GM23338 (cell line): Measurements from ENCODE around the gene GOLGA2. TPM values are rescaled to one million over a fixed set of nuclear protein-coding genes. Genes with fewer than 3 reads are reported as not detected.

Experiments used
- ATAC-seq: fragments of 200-7000 bp; cut with Tn5 transposase; 3 replicates; pipeline ENCODE4 v1.9.1; 2020
- DNase-seq: peaks from one replicate; pipeline ENCODE4 v3.0.0-alpha.2; 2015; ENCODE audit warnings: low spot score
- H2AFZ ChIP-seq: fragments of 200-600 bp; sonication (generic); 2 replicates; pipeline ENCODE4 v1.8.0; 2016; ENCODE audit warnings: antibody characterized with exemption, mild to moderate bottlenecking, moderate library complexity
- H3F3A ChIP-seq: fragments of 200-600 bp; sonication (generic); replicated peaks from 2 replicates; pipeline ENCODE4 v1.8.0; 2017; ENCODE audit warnings: antibody characterized with exemption, mixed run types, low read depth
- H3K27ac ChIP-seq: fragments of 200-600 bp; sonication (generic); 2 replicates; pipeline ENCODE4 v1.6.1; 2016; ENCODE audit warnings: low read depth
- H3K27me3 ChIP-seq: fragments of 200-600 bp; sonication (generic); 2 replicates; pipeline ENCODE4 v1.8.0; 2016; ENCODE audit warnings: mild to moderate bottlenecking, mixed run types, moderate library complexity; ENCODE audit not compliant: insufficient read depth
- H3K36me3 ChIP-seq: fragments of 200-600 bp; sonication (generic); 2 replicates; pipeline ENCODE4 v1.8.0; 2016; ENCODE audit warnings: mild to moderate bottlenecking; ENCODE audit not compliant: insufficient read depth
- H3K4me1 ChIP-seq: fragments of 200-600 bp; sonication (generic); 2 replicates; pipeline ENCODE4 v1.8.0; 2016; ENCODE audit warnings: mild to moderate bottlenecking, moderate library complexity; ENCODE audit not compliant: insufficient read depth
- H3K4me2 ChIP-seq: fragments of 200-600 bp; sonication (generic); 2 replicates; pipeline ENCODE4 v1.7.1; 2017; ENCODE audit warnings: mixed run types
- H3K4me3 ChIP-seq: fragments of 200-600 bp; sonication (generic); 2 replicates; pipeline ENCODE4 v1.6.1; 2016; ENCODE audit warnings: mixed run types
- H3K79me2 ChIP-seq: fragments of 200-600 bp; sonication (generic); replicated peaks from 2 replicates; pipeline ENCODE4 v1.8.0; 2017; ENCODE audit warnings: mild to moderate bottlenecking; ENCODE audit not compliant: insufficient read depth
- H3K9me2 ChIP-seq: fragments of 200-600 bp; sonication (generic); 2 replicates; pipeline ENCODE4 v1.8.0; 2017; ENCODE audit not compliant: insufficient read depth
- H4K20me1 ChIP-seq: fragments of 200-600 bp; sonication (generic); replicated peaks from 2 replicates; pipeline ENCODE4 v1.8.0; 2017; ENCODE audit warnings: mild to moderate bottlenecking; ENCODE audit not compliant: insufficient read depth
- H3K27ac Mint-ChIP-seq: 2 replicates; pipeline ENCODE4 v1.8.0; 2020; ENCODE audit warnings: inconsistent platforms, mild to moderate bottlenecking, moderate library complexity, mixed read lengths
- H3K27me3 Mint-ChIP-seq: 3 replicates; pipeline ENCODE4 v1.8.0; 2022; ENCODE audit warnings: low read depth, mild to moderate bottlenecking, moderate library complexity, mixed read lengths, inconsistent platforms; ENCODE audit not compliant: insufficient read depth, poor library complexity
- H3K36me3 Mint-ChIP-seq: 3 replicates; pipeline ENCODE4 v1.8.0; 2021; ENCODE audit warnings: low read depth, mild to moderate bottlenecking, inconsistent platforms, moderate library complexity, mixed read lengths
- H3K4me1 Mint-ChIP-seq: 3 replicates; pipeline ENCODE4 v1.8.0; 2020; ENCODE audit warnings: mild to moderate bottlenecking, inconsistent platforms, mixed read lengths
- H3K4me3 Mint-ChIP-seq: 3 replicates; pipeline ENCODE4 v1.8.0; 2021; ENCODE audit warnings: moderate library complexity, mild to moderate bottlenecking, inconsistent platforms, mixed read lengths
- H3K9me3 Mint-ChIP-seq: 3 replicates; pipeline ENCODE4 v1.8.0; 2020; ENCODE audit warnings: moderate library complexity, mild to moderate bottlenecking, inconsistent platforms, mixed read lengths
- CREB1 ChIP-seq: fragments of 250-450 bp; sonication (Bioruptor Pico); IDR thresholded peaks from 2 replicates; pipeline ENCODE4 v1.5.0; 2020; ENCODE audit warnings: low read depth, mild to moderate bottlenecking, moderate library complexity
- EZH2phosphoT487 ChIP-seq: fragments of 200-600 bp; sonication (generic); IDR thresholded peaks from one replicate; pipeline ENCODE4 v1.8.1; 2018; ENCODE audit warnings: antibody characterized with exemption; ENCODE audit not compliant: unreplicated experiment
- JUNB ChIP-seq: IDR thresholded peaks from one replicate; pipeline ENCODE4 v1.6.1; 2016; ENCODE audit warnings: antibody characterized with exemption; ENCODE audit not compliant: unreplicated experiment
- POLR2AphosphoS5 ChIP-seq: IDR thresholded peaks from 2 replicates; pipeline ENCODE4 v1.6.1; 2016; ENCODE audit warnings: antibody characterized with exemption, low read depth
- STAT1 ChIP-seq: IDR thresholded peaks from one replicate; pipeline ENCODE4 v1.6.1; 2016; ENCODE audit warnings: antibody characterized with exemption; ENCODE audit not compliant: unreplicated experiment
- ZNF114 ChIP-seq: fragments of 250-450 bp; sonication (Bioruptor Pico); IDR thresholded peaks from 2 replicates; pipeline ENCODE4 v1.5.0; 2020; ENCODE audit warnings: mild to moderate bottlenecking, moderate library complexity
- ZNF331 ChIP-seq: fragments of 250-450 bp; sonication (Bioruptor Pico); IDR thresholded peaks from 2 replicates; pipeline ENCODE4 v1.5.0; 2020; ENCODE audit warnings: low read depth, mild to moderate bottlenecking, moderate library complexity
- polyA plus RNA-seq: library from polyadenylated mRNA; unstranded; fragments of >200 nt; fragmentation: Nextera tagmentation; extraction: Ambion mirVana; gene quantifications from 2 replicates; pipeline ENCODE4 v1.2.1, GENCODE V29; 2016
- total RNA-seq: library from RNA; depleted of rRNA; stranded (reverse); fragments of >200 nt; shearing (Covaris generic); gene quantifications from 2 replicates; pipeline ENCODE4 v1.2.3, GENCODE V29; 2014
- TF ChIP-seq, protein P1 (sequence below): fragments of 250-450 bp; sonication (Bioruptor Pico); IDR thresholded peaks from 2 replicates; pipeline ENCODE4 v1.5.0; 2020; ENCODE audit warnings: mild to moderate bottlenecking, moderate library complexity
- TF ChIP-seq, protein P2 (sequence below): IDR thresholded peaks from one replicate; pipeline ENCODE4 v1.6.1; 2018; ENCODE audit warnings: antibody characterized with exemption; ENCODE audit not compliant: unreplicated experiment
- TF ChIP-seq, protein P3 (sequence below): IDR thresholded peaks from 2 replicates; pipeline ENCODE4 v1.6.1; 2016; ENCODE audit warnings: antibody characterized with exemption
- TF ChIP-seq, protein P4 (sequence below), 2 experiments: fragments of 200-600 bp in 1 of 2; sonication (generic) in 1 of 2; conservative IDR thresholded peaks; 2 replicates each; pipeline versions ENCODE4 v1.5.1 to v1.6.1; 2016 to 2017; ENCODE audit warnings: antibody characterized with exemption in 2 of 2, low read depth in 2 of 2, mild to moderate bottlenecking in 2 of 2, moderate library complexity in 1 of 2

GOLGA2 gene
- total and polyA plus RNA-seq, 2 experiments from 2014 or later: 32.6 to 48.4 TPM

DNA sequence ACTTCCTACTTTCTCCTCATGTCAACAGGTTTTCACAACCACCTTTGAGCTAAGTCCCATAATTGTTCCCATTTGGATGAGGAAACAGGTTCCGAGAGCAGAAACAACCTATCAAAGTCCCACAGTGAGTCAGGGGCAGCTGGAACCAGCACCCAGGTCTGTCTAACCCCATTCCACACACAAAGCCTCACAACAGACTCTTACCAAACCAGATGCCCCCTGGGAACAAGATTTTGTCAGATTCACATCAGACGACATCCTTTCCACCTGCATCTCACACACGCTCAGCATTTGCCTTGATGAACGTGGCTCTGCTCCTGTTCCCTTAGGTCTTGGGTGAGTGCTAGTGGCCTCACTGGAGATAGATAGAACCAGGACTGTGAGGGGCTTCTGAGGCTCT is 17.3 kb upstream of the GOLGA2 start (continued):
- TF ChIP-seq, protein P1, sequence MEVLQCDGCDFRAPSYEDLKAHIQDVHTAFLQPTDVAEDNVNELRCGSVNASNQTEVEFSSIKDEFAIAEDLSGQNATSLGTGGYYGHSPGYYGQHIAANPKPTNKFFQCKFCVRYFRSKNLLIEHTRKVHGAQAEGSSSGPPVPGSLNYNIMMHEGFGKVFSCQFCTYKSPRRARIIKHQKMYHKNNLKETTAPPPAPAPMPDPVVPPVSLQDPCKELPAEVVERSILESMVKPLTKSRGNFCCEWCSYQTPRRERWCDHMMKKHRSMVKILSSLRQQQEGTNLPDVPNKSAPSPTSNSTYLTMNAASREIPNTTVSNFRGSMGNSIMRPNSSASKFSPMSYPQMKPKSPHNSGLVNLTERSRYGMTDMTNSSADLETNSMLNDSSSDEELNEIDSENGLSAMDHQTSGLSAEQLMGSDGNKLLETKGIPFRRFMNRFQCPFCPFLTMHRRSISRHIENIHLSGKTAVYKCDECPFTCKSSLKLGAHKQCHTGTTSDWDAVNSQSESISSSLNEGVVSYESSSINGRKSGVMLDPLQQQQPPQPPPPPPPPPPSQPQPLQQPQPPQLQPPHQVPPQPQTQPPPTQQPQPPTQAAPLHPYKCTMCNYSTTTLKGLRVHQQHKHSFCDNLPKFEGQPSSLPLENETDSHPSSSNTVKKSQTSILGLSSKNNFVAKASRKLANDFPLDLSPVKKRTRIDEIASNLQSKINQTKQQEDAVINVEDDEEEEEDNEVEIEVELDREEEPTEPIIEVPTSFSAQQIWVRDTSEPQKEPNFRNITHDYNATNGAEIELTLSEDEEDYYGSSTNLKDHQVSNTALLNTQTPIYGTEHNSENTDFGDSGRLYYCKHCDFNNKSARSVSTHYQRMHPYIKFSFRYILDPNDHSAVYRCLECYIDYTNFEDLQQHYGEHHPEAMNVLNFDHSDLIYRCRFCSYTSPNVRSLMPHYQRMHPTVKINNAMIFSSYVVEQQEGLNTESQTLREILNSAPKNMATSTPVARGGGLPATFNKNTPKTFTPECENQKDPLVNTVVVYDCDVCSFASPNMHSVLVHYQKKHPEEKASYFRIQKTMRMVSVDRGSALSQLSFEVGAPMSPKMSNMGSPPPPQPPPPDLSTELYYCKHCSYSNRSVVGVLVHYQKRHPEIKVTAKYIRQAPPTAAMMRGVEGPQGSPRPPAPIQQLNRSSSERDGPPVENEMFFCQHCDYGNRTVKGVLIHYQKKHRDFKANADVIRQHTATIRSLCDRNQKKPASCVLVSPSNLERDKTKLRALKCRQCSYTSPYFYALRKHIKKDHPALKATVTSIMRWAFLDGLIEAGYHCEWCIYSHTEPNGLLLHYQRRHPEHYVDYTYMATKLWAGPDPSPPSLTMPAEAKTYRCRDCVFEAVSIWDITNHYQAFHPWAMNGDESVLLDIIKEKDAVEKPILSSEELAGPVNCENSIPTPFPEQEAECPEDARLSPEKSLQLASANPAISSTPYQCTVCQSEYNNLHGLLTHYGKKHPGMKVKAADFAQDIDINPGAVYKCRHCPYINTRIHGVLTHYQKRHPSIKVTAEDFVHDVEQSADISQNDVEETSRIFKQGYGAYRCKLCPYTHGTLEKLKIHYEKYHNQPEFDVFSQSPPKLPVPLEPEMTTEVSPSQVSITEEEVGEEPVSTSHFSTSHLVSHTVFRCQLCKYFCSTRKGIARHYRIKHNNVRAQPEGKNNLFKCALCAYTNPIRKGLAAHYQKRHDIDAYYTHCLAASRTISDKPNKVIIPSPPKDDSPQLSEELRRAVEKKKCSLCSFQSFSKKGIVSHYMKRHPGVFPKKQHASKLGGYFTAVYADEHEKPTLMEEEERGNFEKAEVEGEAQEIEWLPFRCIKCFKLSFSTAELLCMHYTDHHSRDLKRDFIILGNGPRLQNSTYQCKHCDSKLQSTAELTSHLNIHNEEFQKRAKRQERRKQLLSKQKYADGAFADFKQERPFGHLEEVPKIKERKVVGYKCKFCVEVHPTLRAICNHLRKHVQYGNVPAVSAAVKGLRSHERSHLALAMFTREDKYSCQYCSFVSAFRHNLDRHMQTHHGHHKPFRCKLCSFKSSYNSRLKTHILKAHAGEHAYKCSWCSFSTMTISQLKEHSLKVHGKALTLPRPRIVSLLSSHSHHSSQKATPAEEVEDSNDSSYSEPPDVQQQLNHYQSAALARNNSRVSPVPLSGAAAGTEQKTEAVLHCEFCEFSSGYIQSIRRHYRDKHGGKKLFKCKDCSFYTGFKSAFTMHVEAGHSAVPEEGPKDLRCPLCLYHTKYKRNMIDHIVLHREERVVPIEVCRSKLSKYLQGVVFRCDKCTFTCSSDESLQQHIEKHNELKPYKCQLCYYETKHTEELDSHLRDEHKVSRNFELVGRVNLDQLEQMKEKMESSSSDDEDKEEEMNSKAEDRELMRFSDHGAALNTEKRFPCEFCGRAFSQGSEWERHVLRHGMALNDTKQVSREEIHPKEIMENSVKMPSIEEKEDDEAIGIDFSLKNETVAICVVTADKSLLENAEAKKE (CRISPR knock-in tag): no peak
- no peak for TF ChIP-seq JUNB
- TF ChIP-seq, protein P2, sequence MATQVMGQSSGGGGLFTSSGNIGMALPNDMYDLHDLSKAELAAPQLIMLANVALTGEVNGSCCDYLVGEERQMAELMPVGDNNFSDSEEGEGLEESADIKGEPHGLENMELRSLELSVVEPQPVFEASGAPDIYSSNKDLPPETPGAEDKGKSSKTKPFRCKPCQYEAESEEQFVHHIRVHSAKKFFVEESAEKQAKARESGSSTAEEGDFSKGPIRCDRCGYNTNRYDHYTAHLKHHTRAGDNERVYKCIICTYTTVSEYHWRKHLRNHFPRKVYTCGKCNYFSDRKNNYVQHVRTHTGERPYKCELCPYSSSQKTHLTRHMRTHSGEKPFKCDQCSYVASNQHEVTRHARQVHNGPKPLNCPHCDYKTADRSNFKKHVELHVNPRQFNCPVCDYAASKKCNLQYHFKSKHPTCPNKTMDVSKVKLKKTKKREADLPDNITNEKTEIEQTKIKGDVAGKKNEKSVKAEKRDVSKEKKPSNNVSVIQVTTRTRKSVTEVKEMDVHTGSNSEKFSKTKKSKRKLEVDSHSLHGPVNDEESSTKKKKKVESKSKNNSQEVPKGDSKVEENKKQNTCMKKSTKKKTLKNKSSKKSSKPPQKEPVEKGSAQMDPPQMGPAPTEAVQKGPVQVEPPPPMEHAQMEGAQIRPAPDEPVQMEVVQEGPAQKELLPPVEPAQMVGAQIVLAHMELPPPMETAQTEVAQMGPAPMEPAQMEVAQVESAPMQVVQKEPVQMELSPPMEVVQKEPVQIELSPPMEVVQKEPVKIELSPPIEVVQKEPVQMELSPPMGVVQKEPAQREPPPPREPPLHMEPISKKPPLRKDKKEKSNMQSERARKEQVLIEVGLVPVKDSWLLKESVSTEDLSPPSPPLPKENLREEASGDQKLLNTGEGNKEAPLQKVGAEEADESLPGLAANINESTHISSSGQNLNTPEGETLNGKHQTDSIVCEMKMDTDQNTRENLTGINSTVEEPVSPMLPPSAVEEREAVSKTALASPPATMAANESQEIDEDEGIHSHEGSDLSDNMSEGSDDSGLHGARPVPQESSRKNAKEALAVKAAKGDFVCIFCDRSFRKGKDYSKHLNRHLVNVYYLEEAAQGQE: no peak

DNA sequence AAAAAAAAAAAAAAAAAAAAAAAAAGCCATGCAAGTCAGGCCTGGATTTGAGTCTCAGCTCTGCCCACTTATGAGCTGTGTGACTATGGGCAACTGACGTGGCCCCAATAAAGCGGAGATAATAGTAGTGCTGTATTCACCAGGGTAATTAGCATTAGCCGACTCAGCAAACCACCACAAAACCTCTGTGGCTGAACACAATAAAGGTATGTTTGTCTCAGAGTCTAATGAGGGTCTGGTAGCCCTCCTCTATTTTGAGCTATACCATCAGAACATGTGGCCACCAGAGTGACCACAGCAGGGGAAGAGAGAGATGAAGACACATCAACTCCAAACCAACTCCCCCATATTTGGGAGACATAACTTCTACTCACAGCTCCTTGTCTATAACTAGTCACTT is 16.2 kb upstream of the GOLGA2 start:
- Mint-ChIP-seq H3K4me3 (no peak overlapping the region), H3K9me3 (no peaks in the 10 kb centered on the region; the same call in 2 of the 3 replicates), H3K27me3 (peaks cover 4% of the 10 kb centered on the region), H3K27ac (no peak overlapping the region), H3K36me3 (peaks cover 12% of the 10 kb centered on the region), H3K4me1 (peaks cover 3% of the 10 kb centered on the region; the same call in 2 of the 3 replicates)
- Histone ChIP-seq H3K9me2 (no peaks in the 10 kb centered on the region), H3K79me2 (no peaks in the 10 kb centered on the region), H3K4me1 (no peaks in the 10 kb centered on the region), H3K36me3 (no peaks in the 10 kb centered on the region), H2AFZ (no peak overlapping the region), H4K20me1 (no peaks in the 10 kb centered on the region), H3K4me2 (no peak overlapping the region), H3K4me3 (no peak overlapping the region), H3F3A (0 out of 2 replicates have a peak, but pooled peaks cover 2% of the 10 kb centered on the region), H3K27me3 (no peaks in the 10 kb centered on the region), H3K27ac (no peak overlapping the region)
- DNase-seq (no peak), ATAC-seq (no peak)
- TF ChIP-seq EZH2phosphoT487 (no peak), ZNF331 (no peak), POLR2AphosphoS5 (no peak), CREB1 (no peak), JUNB (no peak), STAT1 (no peak), ZNF114 (no peak)
- TF ChIP-seq, protein P3, sequence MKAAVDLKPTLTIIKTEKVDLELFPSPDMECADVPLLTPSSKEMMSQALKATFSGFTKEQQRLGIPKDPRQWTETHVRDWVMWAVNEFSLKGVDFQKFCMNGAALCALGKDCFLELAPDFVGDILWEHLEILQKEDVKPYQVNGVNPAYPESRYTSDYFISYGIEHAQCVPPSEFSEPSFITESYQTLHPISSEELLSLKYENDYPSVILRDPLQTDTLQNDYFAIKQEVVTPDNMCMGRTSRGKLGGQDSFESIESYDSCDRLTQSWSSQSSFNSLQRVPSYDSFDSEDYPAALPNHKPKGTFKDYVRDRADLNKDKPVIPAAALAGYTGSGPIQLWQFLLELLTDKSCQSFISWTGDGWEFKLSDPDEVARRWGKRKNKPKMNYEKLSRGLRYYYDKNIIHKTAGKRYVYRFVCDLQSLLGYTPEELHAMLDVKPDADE: no peak
- TF ChIP-seq, protein P4, sequence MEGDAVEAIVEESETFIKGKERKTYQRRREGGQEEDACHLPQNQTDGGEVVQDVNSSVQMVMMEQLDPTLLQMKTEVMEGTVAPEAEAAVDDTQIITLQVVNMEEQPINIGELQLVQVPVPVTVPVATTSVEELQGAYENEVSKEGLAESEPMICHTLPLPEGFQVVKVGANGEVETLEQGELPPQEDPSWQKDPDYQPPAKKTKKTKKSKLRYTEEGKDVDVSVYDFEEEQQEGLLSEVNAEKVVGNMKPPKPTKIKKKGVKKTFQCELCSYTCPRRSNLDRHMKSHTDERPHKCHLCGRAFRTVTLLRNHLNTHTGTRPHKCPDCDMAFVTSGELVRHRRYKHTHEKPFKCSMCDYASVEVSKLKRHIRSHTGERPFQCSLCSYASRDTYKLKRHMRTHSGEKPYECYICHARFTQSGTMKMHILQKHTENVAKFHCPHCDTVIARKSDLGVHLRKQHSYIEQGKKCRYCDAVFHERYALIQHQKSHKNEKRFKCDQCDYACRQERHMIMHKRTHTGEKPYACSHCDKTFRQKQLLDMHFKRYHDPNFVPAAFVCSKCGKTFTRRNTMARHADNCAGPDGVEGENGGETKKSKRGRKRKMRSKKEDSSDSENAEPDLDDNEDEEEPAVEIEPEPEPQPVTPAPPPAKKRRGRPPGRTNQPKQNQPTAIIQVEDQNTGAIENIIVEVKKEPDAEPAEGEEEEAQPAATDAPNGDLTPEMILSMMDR (conservative IDR thresholded peaks at IDR 0.05; ENCODE audit: low read depth in 2 of 2): no peak
